Measurements from ENCODE around the gene USH1C.

The USH1C gene

DNA sequence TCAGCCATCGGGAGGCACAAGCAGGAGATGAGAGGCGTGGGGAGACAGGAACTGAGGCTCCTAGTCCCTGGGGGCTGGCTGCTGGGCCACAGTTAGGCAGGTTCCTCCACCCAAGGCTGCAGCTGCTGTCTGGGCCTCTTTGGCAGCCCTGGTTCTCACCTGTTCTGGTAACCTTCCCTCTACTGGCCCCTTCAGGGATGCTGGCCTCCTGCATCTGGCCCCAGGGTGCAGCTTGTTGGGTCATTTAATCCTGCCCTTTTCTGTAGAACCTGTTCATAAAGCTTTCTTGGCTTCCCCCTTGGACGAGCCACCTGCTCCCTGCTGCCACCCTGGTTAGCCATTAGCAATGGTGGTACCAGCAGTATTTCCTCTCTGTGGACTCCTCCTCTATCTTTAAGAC is 5.5 kb downstream of the USH1C start:
- Histone ChIP-seq H3K4me1 (ENCODE audit: low read length) (no peaks in the 10 kb centered on the region), H2AFZ (ENCODE audit: low read depth, low read length) (no peak overlapping the region), H3K4me3 (ENCODE audit: low read length) (no peak overlapping the region)

DNA sequence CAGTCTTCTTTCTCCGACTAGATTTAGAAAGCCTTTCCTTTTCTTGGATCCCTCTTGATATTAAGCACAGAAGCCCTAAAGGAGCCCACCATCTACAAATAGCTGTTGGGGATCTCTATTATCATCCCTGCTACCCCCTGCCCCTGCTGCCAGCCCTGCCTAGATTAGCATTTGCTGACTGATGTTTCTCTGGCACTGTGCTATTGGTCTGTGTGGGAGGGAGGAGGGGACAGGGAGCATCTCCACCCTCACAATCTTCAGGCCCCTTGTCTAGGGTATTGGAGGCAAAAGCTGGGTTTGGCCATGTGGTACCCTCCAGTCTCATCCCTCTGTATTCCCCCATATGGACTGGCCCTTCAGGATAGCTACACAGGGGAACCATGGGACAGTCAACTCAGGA is 6.2 kb downstream of the USH1C start:
- Histone ChIP-seq H2AFZ (ENCODE audit: low read depth, low read length) (no peak overlapping the region), H3K79me2 (ENCODE audit: low read length) (no peaks in the 10 kb centered on the region), H3K27me3 (ENCODE audit: low read depth, low read length) (peaks cover 5% of the 10 kb centered on the region; the same call in 1 of the 2 replicates), H3K4me2 (ENCODE audit: low read length) (no peak overlapping the region), H3K9me3 (ENCODE audit: insufficient read depth, low read length) (no peaks in the 10 kb centered on the region), H3K4me1 (ENCODE audit: low read length) (no peaks in the 10 kb centered on the region), H3K27ac (ENCODE audit: low read length) (no peak overlapping the region), H3K36me3 (replicated peaks; ENCODE audit: low read depth, low read length) (no peaks in the 10 kb centered on the region), H3K9ac (ENCODE audit: low read length) (no peak overlapping the region), H3K4me3 (ENCODE audit: low read length) (no peak overlapping the region), H4K20me1 (ENCODE audit: insufficient read depth, low read length) (no peaks in the 10 kb centered on the region)
- TF ChIP-seq, protein P1, sequence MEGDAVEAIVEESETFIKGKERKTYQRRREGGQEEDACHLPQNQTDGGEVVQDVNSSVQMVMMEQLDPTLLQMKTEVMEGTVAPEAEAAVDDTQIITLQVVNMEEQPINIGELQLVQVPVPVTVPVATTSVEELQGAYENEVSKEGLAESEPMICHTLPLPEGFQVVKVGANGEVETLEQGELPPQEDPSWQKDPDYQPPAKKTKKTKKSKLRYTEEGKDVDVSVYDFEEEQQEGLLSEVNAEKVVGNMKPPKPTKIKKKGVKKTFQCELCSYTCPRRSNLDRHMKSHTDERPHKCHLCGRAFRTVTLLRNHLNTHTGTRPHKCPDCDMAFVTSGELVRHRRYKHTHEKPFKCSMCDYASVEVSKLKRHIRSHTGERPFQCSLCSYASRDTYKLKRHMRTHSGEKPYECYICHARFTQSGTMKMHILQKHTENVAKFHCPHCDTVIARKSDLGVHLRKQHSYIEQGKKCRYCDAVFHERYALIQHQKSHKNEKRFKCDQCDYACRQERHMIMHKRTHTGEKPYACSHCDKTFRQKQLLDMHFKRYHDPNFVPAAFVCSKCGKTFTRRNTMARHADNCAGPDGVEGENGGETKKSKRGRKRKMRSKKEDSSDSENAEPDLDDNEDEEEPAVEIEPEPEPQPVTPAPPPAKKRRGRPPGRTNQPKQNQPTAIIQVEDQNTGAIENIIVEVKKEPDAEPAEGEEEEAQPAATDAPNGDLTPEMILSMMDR (IDR thresholded peaks at IDR 0.05; ENCODE audit: low read depth, low read length): no peak
- TF ChIP-seq EZH2phosphoT487 (IDR thresholded peaks at IDR 0.05; ENCODE audit: low read depth): no peak

More for the DNA sequence above, 5.5 kb downstream of the USH1C start:
- Histone ChIP-seq H4K20me1 (ENCODE audit: insufficient read depth, low read length) (no peaks in the 10 kb centered on the region), H3K4me2 (ENCODE audit: low read length) (no peak overlapping the region), H3K9me3 (ENCODE audit: insufficient read depth, low read length) (no peaks in the 10 kb centered on the region), H3K36me3 (replicated peaks; ENCODE audit: low read depth, low read length) (no peaks in the 10 kb centered on the region), H3K79me2 (ENCODE audit: low read length) (no peaks in the 10 kb centered on the region), H3K27ac (ENCODE audit: low read length) (no peak overlapping the region), H3K27me3 (ENCODE audit: low read depth, low read length) (peaks cover 5% of the 10 kb centered on the region; the same call in 1 of the 2 replicates), H3K9ac (ENCODE audit: low read length) (no peak overlapping the region)
- TF ChIP-seq EZH2phosphoT487 (IDR thresholded peaks at IDR 0.05; ENCODE audit: low read depth): no peak
- TF ChIP-seq, protein P1 (IDR thresholded peaks at IDR 0.05; ENCODE audit: low read depth, low read length): no peak

DNA sequence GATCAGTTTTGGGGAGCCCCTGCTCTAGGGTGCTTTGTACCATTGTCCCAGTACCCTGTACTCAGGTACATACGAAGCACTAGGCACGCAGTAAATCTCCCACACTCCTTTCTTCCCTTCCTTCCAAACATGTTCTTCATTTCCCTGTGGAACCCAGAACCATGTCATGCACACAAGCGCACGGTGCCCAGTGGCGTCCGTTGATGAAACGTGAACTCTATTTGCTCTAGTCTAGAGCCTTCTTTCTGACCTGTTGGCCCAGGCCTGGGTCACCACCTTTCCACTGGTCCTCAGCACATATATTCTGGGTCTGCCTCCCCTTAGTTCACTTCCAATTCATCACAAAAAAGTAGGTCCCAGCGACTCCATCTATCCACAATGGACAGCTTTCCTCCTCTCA is 7.0 kb downstream of the USH1C start:
- H2AFZ ChIP-seq (ENCODE audit: low read depth, low read length): no peak overlapping the region
- no peak overlapping the region for H3K27ac ChIP-seq (ENCODE audit: low read length)
- no peak overlapping the region for H3K4me3 ChIP-seq (ENCODE audit: low read length)
- H3K9ac ChIP-seq (ENCODE audit: low read length): no peak overlapping the region
- peaks cover 9% of the 10 kb centered on the region for H3K27me3 ChIP-seq (ENCODE audit: low read depth, low read length)
- H3K4me2 ChIP-seq (ENCODE audit: low read length): no peak overlapping the region
- H3K4me1 ChIP-seq (ENCODE audit: low read length): no peaks in the 10 kb centered on the region
- H3K36me3 ChIP-seq (replicated peaks; ENCODE audit: low read depth, low read length): no peaks in the 10 kb centered on the region
- TF ChIP-seq EZH2phosphoT487 (IDR thresholded peaks at IDR 0.05; ENCODE audit: low read depth): no peak
- TF ChIP-seq, protein P1 (IDR thresholded peaks at IDR 0.05; ENCODE audit: low read depth, low read length): no peak
- H4K20me1 ChIP-seq (ENCODE audit: insufficient read depth, low read length): no peaks in the 10 kb centered on the region
- no peaks in the 10 kb centered on the region for H3K9me3 ChIP-seq (ENCODE audit: insufficient read depth, low read length)
- no peaks in the 10 kb centered on the region for H3K79me2 ChIP-seq (ENCODE audit: low read length)

DNA sequence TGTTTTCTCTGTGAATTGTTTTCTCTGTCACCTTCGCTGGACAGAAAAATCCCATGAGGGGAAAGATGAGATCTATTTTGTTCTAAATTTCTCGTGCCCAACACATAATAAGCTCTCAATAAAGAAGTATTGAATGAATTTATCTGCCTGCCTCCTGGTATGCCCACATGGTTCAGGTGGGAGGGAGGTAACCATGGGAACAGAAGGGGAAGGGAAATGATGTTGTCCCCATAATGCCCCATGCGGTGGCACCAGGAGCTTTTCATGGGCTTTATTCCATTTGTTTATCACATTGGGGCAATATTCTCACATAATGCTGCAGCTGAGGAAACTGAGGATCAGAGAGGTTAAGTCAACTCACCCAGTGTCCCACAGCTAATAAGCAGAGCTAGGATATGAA is 8.7 kb downstream of the USH1C start:
- Histone ChIP-seq H2AFZ (ENCODE audit: low read depth, low read length) (no peak overlapping the region), H3K4me3 (ENCODE audit: low read length) (no peak overlapping the region), H4K20me1 (ENCODE audit: insufficient read depth, low read length) (no peaks in the 10 kb centered on the region), H3K9me3 (ENCODE audit: insufficient read depth, low read length) (no peaks in the 10 kb centered on the region), H3K36me3 (replicated peaks; ENCODE audit: low read depth, low read length) (no peaks in the 10 kb centered on the region), H3K79me2 (ENCODE audit: low read length) (no peaks in the 10 kb centered on the region), H3K27me3 (ENCODE audit: low read depth, low read length) (peaks cover 17% of the 10 kb centered on the region), H3K4me1 (ENCODE audit: low read length) (no peaks in the 10 kb centered on the region), H3K4me2 (ENCODE audit: low read length) (no peak overlapping the region), H3K27ac (ENCODE audit: low read length) (no peak overlapping the region), H3K9ac (ENCODE audit: low read length) (no peak overlapping the region)
- TF ChIP-seq, protein P1 (IDR thresholded peaks at IDR 0.05; ENCODE audit: low read depth, low read length): no peak
- TF ChIP-seq EZH2phosphoT487 (IDR thresholded peaks at IDR 0.05; ENCODE audit: low read depth): no peak

All from OCI-LY3 (cell line).